K562 (cell line): ENCODE results near the gene NACAD. TPM values are rescaled to one million over a fixed set of nuclear protein-coding genes. Genes with fewer than 3 reads are reported as not detected.

Source experiments
- ERF ChIP-seq: fragments of 450-650 bp; formaldehyde crosslinking; IDR thresholded peaks from 2 replicates; pipeline ENCODE4 v1.4.0; 2020; ENCODE audit warnings: mild to moderate bottlenecking, mixed read lengths
- ILK ChIP-seq: fragments of 450-650 bp; IDR thresholded peaks from 2 replicates; pipeline ENCODE4 v1.6.1; 2016; ENCODE audit warnings: missing genetic modification characterization, low read depth, mild to moderate bottlenecking, missing compliant biosample characterization, moderate library complexity, borderline replicate concordance
- IRF2 ChIP-seq: sonication (generic); formaldehyde crosslinking; IDR thresholded peaks from 2 replicates; pipeline ENCODE4 v1.8.1; 2022; ENCODE audit warnings: mild to moderate bottlenecking, missing genetic modification reagents
- NKRF ChIP-seq: fragments of 450-650 bp; IDR thresholded peaks from 2 replicates; pipeline ENCODE4 v1.6.1; 2016; ENCODE audit warnings: borderline replicate concordance
- PCBP2 ChIP-seq: fragments of 200-400 bp; formaldehyde crosslinking; IDR thresholded peaks from 2 replicates; pipeline ENCODE4 v1.6.1; 2018; ENCODE audit warnings: low read length, low read depth, mild to moderate bottlenecking, moderate library complexity; ENCODE audit not compliant: poor library complexity, severe bottlenecking
- RAD21 ChIP-seq, 2 experiments: fragments of 250-450 bp in 1 of 2; fragments of 450-650 bp in 1 of 2; sonication (Bioruptor Pico) in 1 of 2; formaldehyde crosslinking in 1 of 2; IDR thresholded peaks in 1 of 2; conservative IDR thresholded peaks in 1 of 2; 2 replicates each; pipeline versions ENCODE4 v1.4.0 to v1.8.0; 2020 to 2022; ENCODE audit warnings: mild to moderate bottlenecking in 2 of 2, moderate library complexity in 1 of 2
- SLC30A9 ChIP-seq: fragments of 250-450 bp; sonication (Bioruptor Pico); IDR thresholded peaks from 2 replicates; pipeline ENCODE4 v1.8.0; 2022; ENCODE audit warnings: mild to moderate bottlenecking, moderate library complexity
- STAT5A ChIP-seq: IDR thresholded peaks from 2 replicates; pipeline ENCODE4 v1.6.1; 2012; ENCODE audit warnings: low read length, inconsistent platforms, borderline replicate concordance
- ZNF23 ChIP-seq: fragments of 250-450 bp; sonication (Bioruptor Pico); IDR thresholded peaks from 2 replicates; pipeline ENCODE4 v1.4.0; 2020; ENCODE audit warnings: mild to moderate bottlenecking
- ZNF79 ChIP-seq: fragments of 250-450 bp; sonication (Bioruptor Pico); IDR thresholded peaks from 2 replicates; pipeline ENCODE4 v1.4.0; 2020; ENCODE audit warnings: low read depth, mild to moderate bottlenecking, moderate library complexity
- polyA plus RNA-seq, 8 experiments: library from polyadenylated mRNA; depleted of rRNA in 4 of 8; stranded (reverse) in 5 of 8; unstranded in 3 of 8; fragments of >200 nt; fragmentation: Nextera tagmentation in 2 of 8; fragmentation: Illumina TruSeq in 1 of 8; extraction: Ambion mirVana in 2 of 8; extraction: Trizol in 1 of 8; gene quantifications; 2 replicates each; pipeline versions ENCODE4 v1.2.1 to v1.2.3, GENCODE V29; 2011 to 2014; ENCODE audit warnings: inconsistent platforms in 1 of 8, missing spikeins in 1 of 8
- total RNA-seq, 7 experiments: library from RNA; depleted of rRNA in 6 of 7; stranded (reverse); fragments of >200 nt in 6 of 7; fragmentation: Illumina TruSeq in 2 of 7; extraction: Trizol in 2 of 7; gene quantifications; 2 replicates each; pipeline versions ENCODE4 v1.2.1 to v1.2.3, GENCODE V29; 2011 to 2021; ENCODE audit warnings: low replicate concordance in 1 of 7

The NACAD gene
- total and polyA plus RNA-seq, 9 of the 15 experiments (the other 6 are each of a cell fraction or from before 2014, with no cell fraction given), result under 0.01 to 0.03 (median 0.02) TPM; not detected in 5

DNA sequence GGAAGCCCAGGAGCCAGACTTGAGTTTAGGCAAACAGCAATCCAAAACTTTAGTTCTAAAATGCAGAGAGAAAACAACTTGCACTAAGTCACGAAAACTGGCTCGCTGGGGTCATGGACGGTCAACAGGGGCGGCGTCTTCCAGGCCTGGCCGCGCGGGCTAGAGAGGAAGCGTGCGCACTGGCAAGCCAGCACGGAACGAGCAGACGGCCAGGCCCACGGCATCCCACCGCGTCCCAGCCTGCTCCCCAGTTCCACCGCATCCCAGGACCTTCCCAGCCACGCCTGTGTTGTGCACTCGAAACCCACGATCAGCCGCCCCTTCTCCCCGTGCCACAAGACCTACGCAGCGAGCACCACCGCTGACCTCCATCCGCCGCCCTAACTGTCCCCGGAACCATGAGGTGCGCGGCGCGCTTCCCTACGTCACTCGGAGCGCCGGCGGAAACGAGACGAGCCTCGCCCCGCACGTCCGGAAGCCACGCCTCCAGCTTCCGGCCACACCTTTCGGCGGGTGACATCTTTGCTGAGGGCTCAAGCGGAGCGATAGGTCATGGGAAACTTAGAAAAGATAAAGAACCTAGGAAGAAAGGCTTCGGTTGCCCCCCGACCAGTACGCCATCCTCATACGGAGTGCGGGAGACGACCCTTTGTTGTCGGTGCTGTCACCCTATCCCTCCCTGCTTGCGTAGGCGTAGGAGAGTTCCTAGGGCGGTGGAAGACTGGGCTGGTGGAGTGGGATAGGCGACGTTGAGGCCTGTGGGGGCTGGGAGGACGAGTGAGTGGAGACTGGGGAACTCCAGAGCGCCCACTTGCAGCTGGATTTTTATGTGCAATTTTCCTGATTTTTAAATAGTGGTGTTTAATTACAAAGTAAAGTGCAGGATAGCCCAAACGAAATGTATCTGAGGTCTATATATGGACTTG, 22.8 kb upstream of the NACAD start, which contains the start of gene TBRG4 (continued):
- TF ChIP-seq ILK (tag) (no peak), STAT5A (no peak), ZNF23 (no peak), RAD21 (CRISPR knock-in tag; conservative IDR thresholded peaks at IDR 0.05 in 1 of 2, IDR thresholded peaks at IDR 0.05 in 1 of 2) (peak in 1 of 2 experiments; percentile 17; a peak in 2 of 4 replicates), ERF (CRISPR knock-in tag) (no peak), PCBP2 (no peak), NKRF (peak; percentile 100), SLC30A9 (CRISPR knock-in tag) (no peak), IRF2 (CRISPR knock-in tag) (no peak; the same call in 1 of the 2 replicates), ZNF79 (CRISPR knock-in tag) (no peak)
